Thyroid gland (tissue), 4 donors: Measurements from ENCODE around the gene TGFB3. TPM values are rescaled to one million over a fixed set of nuclear protein-coding genes. Genes with fewer than 3 reads are reported as not detected.

Source experiments
- DNase-seq, 2 donors: peaks; one replicate each; pipeline ENCODE4 v3.0.0-alpha.2; 2019
- H3K27ac ChIP-seq, 3 donors: fragments of 200-600 bp; sonication (generic); 1 replicate in 2 of 3; 2 replicates in 1 of 3; pipeline ENCODE4 v1.5.1; 2016 to 2019; ENCODE audit warnings: mild to moderate bottlenecking in 1 of 3, moderate library complexity in 1 of 3
- H3K27me3 ChIP-seq: fragments of 200-600 bp; sonication (generic); one replicate; pipeline ENCODE4 v1.5.1; 2019
- H3K36me3 ChIP-seq, 2 donors: fragments of 200-600 bp; sonication (generic); one replicate each; pipeline ENCODE4 v1.5.1; 2016 to 2019
- H3K4me1 ChIP-seq, 2 donors: fragments of 200-600 bp; sonication (generic); one replicate each; pipeline ENCODE4 v1.5.1; 2017 to 2019
- H3K4me3 ChIP-seq, 3 donors: fragments of 200-600 bp; sonication (generic); replicated peaks in 1 of 3; 1 replicate in 2 of 3; 2 replicates in 1 of 3; pipeline ENCODE4 v1.5.1; 2016; ENCODE audit warnings: mild to moderate bottlenecking in 1 of 3
- H3K9me3 ChIP-seq: fragments of 200-600 bp; sonication (generic); one replicate; pipeline ENCODE4 v1.5.1; 2017
- POLR2A ChIP-seq, 2 donors: fragments of 450-650 bp; IDR thresholded peaks; one replicate each; pipeline ENCODE4 v1.6.1; 2017; ENCODE audit warnings: antibody characterized with exemption in 2 of 2, mild to moderate bottlenecking in 2 of 2, moderate library complexity in 1 of 2
- WGBS, 2 donors: methylation state at CpG; one replicate each; pipeline ENCODE4 v1.1.5; 2017; 5-methylcytosine and 5-hydroxymethylcytosine counted together
- intact Hi-C: fragments of 100-400 bp; cut with DNase I; formaldehyde crosslinking; loops from one replicate; pipeline ENCODE4 v1.15.1; 2023
- total RNA-seq, 4 donors: library from RNA; depleted of rRNA; stranded (reverse); fragments of >200 nt; gene quantifications; one replicate each; pipeline ENCODE4 v1.2.3, GENCODE V29; 2016
- TF ChIP-seq, protein P1 (sequence below), 6 experiments: fragments of 200-600 bp in 3 of 6; fragments of 450-650 bp in 3 of 6; sonication (generic) in 3 of 6; IDR thresholded peaks; one replicate each; pipeline ENCODE4 v1.5.1; 2016 to 2019; ENCODE audit warnings: antibody characterized with exemption in 6 of 6, mild to moderate bottlenecking in 2 of 6, inconsistent platforms in 1 of 6, moderate library complexity in 1 of 6

The TGFB3 gene
- total RNA-seq, 4 donors from 2014 or later: 8.0 to 14.7 (median 11.3) TPM

DNA sequence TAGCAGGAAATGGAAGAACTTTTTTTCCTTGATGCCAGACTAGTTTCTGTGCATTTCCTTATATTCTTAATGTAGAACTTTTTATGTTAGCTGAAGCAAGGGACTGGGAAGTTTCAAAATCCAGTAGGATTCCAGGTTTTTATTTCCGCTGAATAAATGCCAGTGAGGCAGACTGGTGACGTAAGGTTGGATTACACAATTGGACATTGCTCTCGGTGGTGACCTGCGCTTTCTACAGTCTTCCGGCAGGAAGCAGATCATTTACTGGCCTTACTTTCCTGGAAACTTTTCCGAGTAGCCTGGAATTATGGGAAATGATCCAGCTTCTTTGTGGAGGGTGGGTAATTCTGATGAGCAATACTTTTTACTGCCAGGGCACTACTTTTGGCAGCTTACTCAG lies 7.3 kb upstream of the TGFB3 start:
- intact Hi-C loops: no loop called here

DNA sequence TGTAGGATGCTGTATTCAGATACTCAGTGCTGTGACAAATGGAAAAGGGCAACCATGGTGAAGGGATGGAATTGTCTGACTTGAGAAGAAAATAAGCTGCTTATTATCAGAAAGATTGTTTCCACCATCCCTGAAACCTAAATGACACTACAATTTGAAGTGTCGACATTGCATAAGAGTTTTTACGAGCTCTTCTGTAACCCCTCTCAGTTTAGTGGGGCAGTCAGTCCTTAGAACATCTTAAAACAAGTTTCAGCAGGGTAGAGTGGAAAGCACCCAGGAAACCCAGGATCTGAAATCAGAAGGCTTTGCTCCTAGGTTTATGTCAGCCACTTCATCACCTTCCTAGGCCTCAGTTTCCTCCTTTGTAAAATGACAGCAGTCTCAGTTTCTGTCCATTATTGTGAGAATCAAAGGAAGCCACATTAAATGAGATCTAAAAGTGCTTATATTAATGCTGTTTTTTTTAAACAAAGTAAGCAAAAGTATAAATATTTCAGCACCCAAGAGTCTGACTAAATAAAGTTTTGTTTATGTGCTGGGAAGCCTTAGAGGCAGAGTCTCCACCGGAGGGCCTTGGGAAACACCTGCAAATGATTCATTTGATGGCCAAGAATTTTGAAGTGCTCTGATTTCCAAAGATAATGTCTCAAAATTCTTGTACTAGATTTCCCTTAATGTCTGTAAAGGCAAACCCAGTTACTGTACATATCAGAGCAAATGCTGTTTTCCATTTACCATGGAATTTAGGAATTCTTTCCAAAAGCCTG lies 5.6 kb upstream of the TGFB3 start:
- DNase-seq: no peak
- no peak overlapping the region for H3K4me3 ChIP-seq
- no peaks in the 10 kb centered on the region for H3K36me3 ChIP-seq
- no peaks in the 10 kb centered on the region for H3K27me3 ChIP-seq
- WGBS, 2 donors: 78% methylated on average over 3 of the region's 3 CpGs
- no peaks in the 10 kb centered on the region for H3K9me3 ChIP-seq
- H3K4me1 ChIP-seq: peaks cover 18 to 28% of the 10 kb centered on the region in 2 donors
- intact Hi-C loops: no loop called here
- TF ChIP-seq, protein P1, sequence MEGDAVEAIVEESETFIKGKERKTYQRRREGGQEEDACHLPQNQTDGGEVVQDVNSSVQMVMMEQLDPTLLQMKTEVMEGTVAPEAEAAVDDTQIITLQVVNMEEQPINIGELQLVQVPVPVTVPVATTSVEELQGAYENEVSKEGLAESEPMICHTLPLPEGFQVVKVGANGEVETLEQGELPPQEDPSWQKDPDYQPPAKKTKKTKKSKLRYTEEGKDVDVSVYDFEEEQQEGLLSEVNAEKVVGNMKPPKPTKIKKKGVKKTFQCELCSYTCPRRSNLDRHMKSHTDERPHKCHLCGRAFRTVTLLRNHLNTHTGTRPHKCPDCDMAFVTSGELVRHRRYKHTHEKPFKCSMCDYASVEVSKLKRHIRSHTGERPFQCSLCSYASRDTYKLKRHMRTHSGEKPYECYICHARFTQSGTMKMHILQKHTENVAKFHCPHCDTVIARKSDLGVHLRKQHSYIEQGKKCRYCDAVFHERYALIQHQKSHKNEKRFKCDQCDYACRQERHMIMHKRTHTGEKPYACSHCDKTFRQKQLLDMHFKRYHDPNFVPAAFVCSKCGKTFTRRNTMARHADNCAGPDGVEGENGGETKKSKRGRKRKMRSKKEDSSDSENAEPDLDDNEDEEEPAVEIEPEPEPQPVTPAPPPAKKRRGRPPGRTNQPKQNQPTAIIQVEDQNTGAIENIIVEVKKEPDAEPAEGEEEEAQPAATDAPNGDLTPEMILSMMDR (IDR thresholded peaks at IDR 0.05): no peak
- no peak for TF ChIP-seq POLR2A (IDR thresholded peaks at IDR 0.05)
- H3K27ac ChIP-seq: no peak overlapping the region

More for the DNA sequence above, 7.3 kb upstream of the TGFB3 start:
- DNase-seq: no peak
- Histone ChIP-seq H3K4me3 (no peak overlapping the region), H3K27ac (peak overlapping the region in 2 of 3 donors; percentile 71 to 72), H3K27me3 (no peaks in the 10 kb centered on the region), H3K9me3 (no peaks in the 10 kb centered on the region), H3K4me1 (peaks cover 13 to 40% of the 10 kb centered on the region in 2 donors), H3K36me3 (no peaks in the 10 kb centered on the region)
- 77 to 84% methylated on average over 6 of the region's 6 CpGs for WGBS, 2 donors
- TF ChIP-seq, protein P1 (IDR thresholded peaks at IDR 0.05): no peak
- no peak for TF ChIP-seq POLR2A (IDR thresholded peaks at IDR 0.05)

DNA sequence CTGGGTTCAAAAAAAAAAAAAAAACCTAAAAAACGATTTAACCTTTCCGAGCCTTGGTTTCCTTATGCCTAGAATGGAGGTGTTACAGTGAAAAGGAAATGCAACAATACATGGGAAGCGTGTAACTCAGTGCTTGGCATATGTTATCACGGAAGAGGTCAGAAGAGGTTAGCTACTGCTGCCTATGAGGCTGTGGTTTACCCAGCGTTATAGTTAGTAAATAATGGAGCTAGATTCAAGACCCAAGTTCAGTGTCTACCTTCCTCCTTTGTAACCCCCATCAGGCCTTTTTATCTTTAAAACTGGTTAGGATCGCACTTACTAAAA lies 4.6 kb upstream of the TGFB3 start:
- Histone ChIP-seq H3K27me3 (no peaks in the 10 kb centered on the region), H3K9me3 (no peaks in the 10 kb centered on the region), H3K27ac (peak overlapping the region in 1 of 3 donors; percentile 78), H3K4me1 (peaks cover 19 to 28% of the 10 kb centered on the region in 2 donors), H3K4me3 (peak overlapping the region; percentile 53 to 92 (median 84)), H3K36me3 (no peaks in the 10 kb centered on the region)
- TF ChIP-seq POLR2A (IDR thresholded peaks at IDR 0.05): no peak
- TF ChIP-seq, protein P1 (IDR thresholded peaks at IDR 0.05): no peak
- WGBS, 2 donors: 24 to 29% methylated on average over 6 of the region's 6 CpGs
- intact Hi-C loops: no loop called here
- DNase-seq: no peak

DNA sequence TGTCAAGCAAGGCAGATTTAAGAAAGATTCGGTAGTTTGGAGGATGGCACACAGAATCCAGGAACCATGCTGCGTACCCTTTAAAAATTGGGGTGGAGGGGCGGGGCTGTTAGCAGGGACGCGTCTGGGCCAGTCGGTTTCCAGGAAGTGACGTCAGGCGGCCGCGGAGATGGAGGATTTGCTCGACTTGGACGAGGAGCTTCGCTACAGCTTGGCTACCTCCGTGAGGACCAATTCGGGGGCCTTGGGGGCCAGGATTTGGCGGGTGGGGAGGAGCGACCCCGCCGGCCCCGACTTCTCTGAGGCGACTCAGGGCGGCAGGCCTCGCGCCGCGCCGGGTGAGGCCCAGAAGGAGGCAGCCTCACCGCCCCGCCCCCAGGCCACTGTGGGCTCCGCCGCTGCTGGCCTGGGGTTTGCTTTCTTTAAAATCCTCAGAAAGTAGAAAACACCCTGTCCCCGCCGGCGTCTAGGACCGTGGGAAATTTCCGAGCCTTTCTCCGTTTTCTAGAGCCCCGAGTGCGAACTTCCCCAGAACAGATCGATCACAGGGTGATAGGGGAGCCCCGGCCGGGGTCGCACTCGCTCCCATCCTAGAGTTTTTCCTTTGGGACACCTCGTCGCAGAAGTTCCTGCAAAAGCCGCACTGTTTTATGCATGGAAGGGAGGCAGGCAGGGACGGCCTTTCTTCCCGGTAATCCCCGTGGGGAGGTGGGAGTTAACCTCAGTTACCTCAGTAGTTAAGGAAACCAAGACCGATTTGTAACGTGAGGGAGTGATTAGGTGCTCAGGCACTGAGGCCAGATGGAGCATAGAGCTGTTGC lies 4.0 kb upstream of the TGFB3 start, which contains the start of gene IFT43:
IFT43 (plus strand) TSS at position 146 of the 821 bp plus-strand sequence; CDS start at position 170, 24 bp downstream.
- WGBS, 2 donors: 0 to 1% methylated on average over 26 to 46 of the region's 52 CpGs
- H3K27ac ChIP-seq: peak within 1 kb of the TSS; percentile 27 to 80 (median 78)
- H3K36me3 ChIP-seq: no peaks in the 10 kb centered on the region
- no peaks in the 10 kb centered on the region for H3K27me3 ChIP-seq
- H3K9me3 ChIP-seq: no peaks in the 10 kb centered on the region
- TF ChIP-seq, protein P1 (IDR thresholded peaks at IDR 0.05): no peak
- peak in 1 of 2 donors; percentile 80 for TF ChIP-seq POLR2A (IDR thresholded peaks at IDR 0.05)
- peak within 1 kb of the TSS; percentile 53 to 92 (median 84) for H3K4me3 ChIP-seq
- DNase-seq: peak; percentile 94 to 95
- intact Hi-C loops: no loop called here
- peaks cover 25 to 34% of the 10 kb centered on the region in 2 donors for H3K4me1 ChIP-seq
